CD4-positive, alpha-beta memory T cell (primary cell): ENCODE measurements around the gene AIMP2. TPM values are rescaled to one million over a fixed set of nuclear protein-coding genes. Genes with fewer than 3 reads are reported as not detected.
A peak's percentile ranks its signal among the peaks of the same experiment; 100 is the strongest.

ENCODE experiments used
- CTCF ChIA-PET: fragments of 350-600 bp; sonication (Branson Sonifier 250); formaldehyde crosslinking; loops from one replicate; lab custom pipeline; 2021; ENCODE audit warnings: inconsistent platforms; ENCODE audit not compliant: partially characterized antibody; lab: Charles Lee
- POLR2A ChIA-PET: fragments of 350-600 bp; sonication (Branson Sonifier 250); formaldehyde crosslinking; loops from one replicate; lab custom pipeline; 2021; ENCODE audit not compliant: partially characterized antibody; lab: Charles Lee
- DNase-seq, 5 donors: peaks; one replicate each; pipeline versions ENCODE4 v3.0.0 to v3.0.0-alpha.2; 2020 to 2022; ENCODE audit warnings: mixed read lengths in 1 of 5
- H3K27ac ChIP-seq: one replicate; pipeline ENCODE4 v1.7.0; 2013; ENCODE audit warnings: low read depth, low read length
- H3K27me3 ChIP-seq: 2 replicates; pipeline ENCODE4 v1.7.0; 2013; ENCODE audit warnings: mild to moderate bottlenecking, low read length, moderate library complexity; ENCODE audit not compliant: insufficient read depth
- H3K36me3 ChIP-seq: 2 replicates; pipeline ENCODE4 v1.7.0; 2013; ENCODE audit warnings: mild to moderate bottlenecking, low read length, moderate library complexity; ENCODE audit not compliant: insufficient read depth
- H3K4me1 ChIP-seq: 2 replicates; pipeline ENCODE4 v1.7.0; 2013; ENCODE audit warnings: mild to moderate bottlenecking, low read length, moderate library complexity; ENCODE audit not compliant: insufficient read depth
- H3K4me3 ChIP-seq, 2 donors: one replicate each; pipeline ENCODE4 v1.7.0; 2013; ENCODE audit warnings: low read length in 2 of 2, mild to moderate bottlenecking in 1 of 2
- H3K9me3 ChIP-seq, 2 donors: one replicate each; pipeline ENCODE4 v1.7.0; 2013; ENCODE audit warnings: low read length in 2 of 2, control low read depth in 1 of 2; ENCODE audit not compliant: control insufficient read depth in 1 of 2
- H3K27ac Mint-ChIP-seq, 7 donors: one replicate each; pipeline ENCODE4 v1.8.0; 2020 to 2021; ENCODE audit warnings: mixed read lengths in 7 of 7, mild to moderate bottlenecking in 6 of 7, inconsistent platforms in 3 of 7, moderate library complexity in 3 of 7
- H3K27me3 Mint-ChIP-seq, 2 donors: one replicate each; pipeline ENCODE4 v1.8.0; 2020 to 2021; ENCODE audit warnings: mixed read lengths in 2 of 2
- H3K36me3 Mint-ChIP-seq, 2 donors: one replicate each; pipeline ENCODE4 v1.8.0; 2020 to 2021; ENCODE audit warnings: mixed read lengths in 2 of 2, inconsistent platforms in 1 of 2, mild to moderate bottlenecking in 1 of 2
- H3K4me1 Mint-ChIP-seq, 4 donors: one replicate each; pipeline ENCODE4 v1.8.0; 2020 to 2021; ENCODE audit warnings: mixed read lengths in 4 of 4, mild to moderate bottlenecking in 1 of 4
- H3K4me3 Mint-ChIP-seq, 8 donors: one replicate each; pipeline ENCODE4 v1.8.0; 2020 to 2021; ENCODE audit warnings: mixed read lengths in 8 of 8, mild to moderate bottlenecking in 7 of 8, moderate library complexity in 6 of 8, inconsistent platforms in 3 of 8
- H3K9me3 Mint-ChIP-seq, 8 donors: one replicate each; pipeline ENCODE4 v1.8.0; 2020 to 2021; ENCODE audit warnings: mixed read lengths in 8 of 8, mild to moderate bottlenecking in 5 of 8, inconsistent platforms in 3 of 8, moderate library complexity in 1 of 8
- intact Hi-C: fragments of 100-400 bp; cut with micrococcal nuclease; formaldehyde crosslinking; loops from one replicate; pipeline ENCODE4 v1.15.1; 2023
- polyA plus RNA-seq, 2 donors: library from polyadenylated mRNA; unstranded; fragments of 300-500 nt; fragmentation: Illumina TruSeq; gene quantifications; one replicate each; pipeline ENCODE4 v1.2.3, GENCODE V29; 2021
- total RNA-seq, 2 experiments: library from RNA; stranded (reverse); gene quantifications; one replicate each; pipeline ENCODE4 v1.2.3, GENCODE V29; 2021

AIMP2 gene
- total and polyA plus RNA-seq, 4 experiments from 2014 or later = 10.7 to 20.8 (median 15.4) TPM

DNA sequence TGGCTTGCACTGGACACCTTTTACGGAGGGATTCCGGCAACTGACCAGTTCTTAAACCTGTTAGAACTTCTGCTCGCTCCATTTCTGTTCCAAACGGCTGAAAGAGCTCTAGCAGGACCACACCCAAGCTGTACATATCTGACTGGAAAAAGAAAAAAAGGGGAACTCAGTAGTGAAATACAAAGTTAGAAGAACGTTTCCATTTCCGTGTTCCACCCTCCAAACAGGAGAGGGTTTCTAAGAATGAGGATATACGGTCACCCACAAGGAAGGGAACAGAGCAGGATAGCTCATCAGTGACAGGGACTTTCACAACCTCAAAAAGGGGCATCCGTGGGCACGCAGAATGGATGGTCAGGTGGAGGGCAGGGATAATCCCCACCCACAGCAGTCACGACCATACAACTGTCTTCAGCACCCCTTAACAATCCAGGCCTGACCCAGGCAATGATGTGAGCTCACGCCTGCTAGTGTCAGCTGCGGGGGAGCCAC lies 17.8 kb downstream of the AIMP2 start:
- no peak overlapping the region for H3K4me3 ChIP-seq
- ChIA-PET POLR2A (interaction anchor here (1.5 to 2.9 kb wide), 2 partner anchors 19 to 79 kb away, joined by 5 to 13 read pairs; partner anchors contain the start of genes AIMP2 and PMS2), CTCF (interaction anchor here (0.9 to 3.1 kb wide), 10 partner anchors 11 to 328 kb away, joined by 3 to 14 read pairs (median 4); no protein-coding TSS in a partner anchor)
- H3K36me3 Mint-ChIP-seq = peaks cover 52 to 80% of the 10 kb centered on the region in 2 donors
- peaks cover 25% of the 10 kb centered on the region for H3K4me1 ChIP-seq
- no peak for DNase-seq
- no peaks in the 10 kb centered on the region for H3K27me3 Mint-ChIP-seq
- peak overlapping the region; percentile 61 for H3K27ac ChIP-seq
- peaks cover 52% of the 10 kb centered on the region for H3K36me3 ChIP-seq
- peak overlapping the region; percentile 72 to 96 (median 95) for H3K27ac Mint-ChIP-seq
- intact Hi-C loops = no loop called here
- peaks cover 10 to 30% (median 21%) of the 10 kb centered on the region in 4 donors for H3K4me1 Mint-ChIP-seq
- peak overlapping the region in 5 of 8 donors; percentile 30 to 89 (median 85) for H3K4me3 Mint-ChIP-seq
- H3K27me3 ChIP-seq = no peaks in the 10 kb centered on the region
- H3K9me3 ChIP-seq = no peaks in the 10 kb centered on the region
- H3K9me3 Mint-ChIP-seq = no peaks in the 10 kb centered on the region

DNA sequence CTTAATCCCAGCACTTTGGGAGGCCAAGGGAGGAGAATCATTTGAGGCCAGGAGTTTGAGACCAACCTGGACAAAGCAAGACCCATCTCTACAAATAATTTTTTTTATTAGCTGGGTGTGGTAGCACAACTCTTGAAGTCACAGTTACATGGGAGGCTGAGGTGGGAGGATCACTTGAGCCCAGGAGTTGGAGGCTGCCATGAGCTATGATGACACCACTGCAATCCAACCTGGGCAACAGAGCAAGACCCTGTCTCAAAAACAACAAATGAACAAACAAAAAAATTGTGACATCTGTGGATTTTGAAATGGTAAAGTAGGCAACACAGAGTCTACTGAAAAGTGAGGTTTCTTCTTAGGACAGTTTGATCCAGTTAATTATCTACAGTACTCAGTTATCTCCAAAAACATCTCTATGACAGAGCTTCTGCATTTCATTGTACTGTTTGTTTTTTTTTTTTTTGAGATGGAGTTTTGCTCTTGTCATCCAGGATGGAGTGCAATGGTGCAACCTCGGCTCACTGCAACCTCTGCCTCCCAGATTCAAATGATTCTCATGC lies 18.8 kb downstream of the AIMP2 start:
- no peak overlapping the region for H3K27ac ChIP-seq
- POLR2A ChIA-PET = interaction anchor here (1.8 to 2.9 kb wide), 2 partner anchors 14 to 20 kb away, joined by 5 to 13 read pairs; partner anchors contain the start of genes AIMP2 and PMS2

DNA sequence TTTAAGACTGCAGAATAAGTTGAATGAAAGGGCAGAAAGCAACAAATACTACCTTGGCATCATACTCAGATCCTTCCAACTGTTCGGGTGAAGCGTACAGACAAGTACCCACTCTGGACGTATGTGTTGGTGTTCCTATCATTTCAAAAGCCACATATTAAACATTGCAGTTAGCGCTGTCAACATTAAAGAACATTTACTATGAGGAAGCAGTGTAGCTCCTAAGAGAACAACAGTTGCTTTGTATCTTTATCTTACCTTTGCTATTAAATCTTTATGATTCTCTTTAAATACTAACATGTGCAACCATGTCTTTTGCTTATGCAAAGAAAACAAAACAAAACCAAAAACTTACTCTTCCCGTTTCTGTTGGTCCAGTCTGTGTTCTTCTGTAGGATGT lies 19.5 kb downstream of the AIMP2 start:
- Mint-ChIP-seq H3K36me3 (peaks cover 40 to 75% of the 10 kb centered on the region in 2 donors), H3K4me3 (no peak overlapping the region), H3K4me1 (peaks cover 15 to 35% (median 25%) of the 10 kb centered on the region in 4 donors), H3K27me3 (no peaks in the 10 kb centered on the region), H3K9me3 (no peaks in the 10 kb centered on the region), H3K27ac (peak overlapping the region in 5 of 7 donors; percentile 3 to 88 (median 42))
- no peak for DNase-seq
- H3K36me3 ChIP-seq = peaks cover 39% of the 10 kb centered on the region
- intact Hi-C loops = no loop called here
- no peak overlapping the region for H3K27ac ChIP-seq
- H3K4me1 ChIP-seq = peaks cover 30% of the 10 kb centered on the region
- no peaks in the 10 kb centered on the region for H3K27me3 ChIP-seq
- H3K9me3 ChIP-seq = no peaks in the 10 kb centered on the region
- CTCF ChIA-PET = interaction anchor here (0.9 kb wide), 1 partner anchor 19 kb away, joined by 3 read pairs; the partner anchor contains the start of genes AIMP2 and PMS2
- POLR2A ChIA-PET = interaction anchor here (1.8 kb wide), 1 partner anchor 14 kb away, joined by 5 read pairs; no protein-coding TSS in a partner anchor
- H3K4me3 ChIP-seq = no peak overlapping the region

More for the DNA sequence above, 18.8 kb downstream of the AIMP2 start:
- Histone ChIP-seq H3K4me3 (no peak overlapping the region), H3K9me3 (no peaks in the 10 kb centered on the region), H3K27me3 (no peaks in the 10 kb centered on the region), H3K4me1 (peaks cover 30% of the 10 kb centered on the region), H3K36me3 (peaks cover 42% of the 10 kb centered on the region)
- Mint-ChIP-seq H3K36me3 (peaks cover 47 to 77% of the 10 kb centered on the region in 2 donors), H3K4me1 (peaks cover 15 to 35% (median 25%) of the 10 kb centered on the region in 4 donors), H3K9me3 (no peaks in the 10 kb centered on the region), H3K27ac (peak overlapping the region; percentile 9 to 95 (median 42)), H3K27me3 (no peaks in the 10 kb centered on the region), H3K4me3 (no peak overlapping the region)
- CTCF ChIA-PET = interaction anchor here (0.9 to 3.1 kb wide), 7 partner anchors 10 to 327 kb away, joined by 3 to 14 read pairs (median 6); partner anchors contain the start of genes AIMP2 and PMS2
- DNase-seq = no peak
- intact Hi-C loops = no loop called here

DNA sequence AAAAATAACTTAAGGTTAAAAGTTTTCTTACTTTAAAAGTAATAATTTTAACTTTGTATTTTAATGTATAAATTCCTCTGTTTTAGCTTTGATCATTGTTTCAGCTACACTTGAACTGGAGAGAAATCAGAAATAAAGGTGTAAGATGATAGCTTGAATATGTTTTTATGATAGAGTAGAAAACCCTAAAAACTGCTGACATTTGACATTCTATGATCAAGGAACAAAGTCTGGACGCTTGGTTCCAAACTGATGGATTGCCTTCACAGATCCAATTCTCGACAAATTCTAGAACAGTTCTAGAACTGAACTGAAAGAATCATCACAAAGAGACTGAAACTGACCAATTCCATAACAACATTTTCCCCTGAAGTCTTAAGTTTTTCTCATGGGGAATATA lies 21.9 kb downstream of the AIMP2 start, which contains the start of gene ANKRD61:
ANKRD61 (plus strand) TSS at position 389 of the 400 bp plus-strand sequence; CDS start at position 389, 0 bp downstream.
- H3K27ac ChIP-seq = no peak within 1 kb of the TSS
- H3K9me3 ChIP-seq = no peaks in the 10 kb centered on the region
- intact Hi-C loops = no loop called here
- no peaks in the 10 kb centered on the region for H3K27me3 ChIP-seq
- H3K4me1 ChIP-seq = peaks cover 21% of the 10 kb centered on the region
- peaks cover 15 to 33% (median 22%) of the 10 kb centered on the region in 4 donors for H3K4me1 Mint-ChIP-seq
- DNase-seq = no peak
- H3K4me3 ChIP-seq = no peak within 1 kb of the TSS
- POLR2A ChIA-PET = no interaction called here
- CTCF ChIA-PET = interaction anchor here (1.0 kb wide), 1 partner anchor 175 kb away, joined by 3 read pairs; no protein-coding TSS in a partner anchor
- no peaks in the 10 kb centered on the region for H3K27me3 Mint-ChIP-seq
- H3K36me3 Mint-ChIP-seq = peaks cover 48 to 77% of the 10 kb centered on the region in 2 donors
- H3K36me3 ChIP-seq = peaks cover 39% of the 10 kb centered on the region
- no peaks in the 10 kb centered on the region for H3K9me3 Mint-ChIP-seq
- H3K27ac Mint-ChIP-seq = peak within 1 kb of the TSS; percentile 22 to 84 (median 59)
- no peak within 1 kb of the TSS for H3K4me3 Mint-ChIP-seq

DNA sequence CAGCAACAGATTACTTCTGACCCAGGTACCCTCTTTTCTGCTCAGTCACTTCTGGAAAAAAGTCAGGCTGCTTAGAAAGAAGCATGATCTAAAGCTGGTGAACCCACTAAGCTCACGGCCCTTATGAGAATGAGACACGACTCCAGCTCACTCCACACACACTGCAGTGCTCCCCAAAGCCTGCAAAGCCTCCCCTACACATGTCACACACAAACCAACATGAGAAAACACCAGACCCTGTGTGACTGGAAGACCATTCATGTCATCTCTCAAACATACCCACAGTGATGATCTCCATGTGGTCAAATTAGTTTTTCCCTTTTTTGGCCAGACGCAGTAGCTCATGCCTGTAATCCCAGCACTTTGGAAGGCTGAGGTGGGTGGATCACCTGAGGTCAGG lies 22.5 kb downstream of the AIMP2 start:
- Mint-ChIP-seq H3K27ac (peak overlapping the region in 6 of 7 donors; percentile 16 to 84 (median 56)), H3K9me3 (no peaks in the 10 kb centered on the region), H3K27me3 (no peaks in the 10 kb centered on the region), H3K4me3 (no peak overlapping the region), H3K4me1 (peaks cover 12 to 28% (median 17%) of the 10 kb centered on the region in 4 donors), H3K36me3 (peaks cover 50 to 78% of the 10 kb centered on the region in 2 donors)
- ChIA-PET POLR2A (interaction anchor here (1.0 kb wide), 1 partner anchor 13 kb away, joined by 3 read pairs; no protein-coding TSS in a partner anchor), CTCF (interaction anchor here (1.0 kb wide), 1 partner anchor 175 kb away, joined by 3 read pairs; no protein-coding TSS in a partner anchor)
- no peak overlapping the region for H3K4me3 ChIP-seq
- intact Hi-C loops = no loop called here
- H3K36me3 ChIP-seq = peaks cover 45% of the 10 kb centered on the region
- H3K4me1 ChIP-seq = peaks cover 15% of the 10 kb centered on the region
- H3K9me3 ChIP-seq = no peaks in the 10 kb centered on the region
- H3K27me3 ChIP-seq = no peaks in the 10 kb centered on the region
- no peak overlapping the region for H3K27ac ChIP-seq
- no peak for DNase-seq

DNA sequence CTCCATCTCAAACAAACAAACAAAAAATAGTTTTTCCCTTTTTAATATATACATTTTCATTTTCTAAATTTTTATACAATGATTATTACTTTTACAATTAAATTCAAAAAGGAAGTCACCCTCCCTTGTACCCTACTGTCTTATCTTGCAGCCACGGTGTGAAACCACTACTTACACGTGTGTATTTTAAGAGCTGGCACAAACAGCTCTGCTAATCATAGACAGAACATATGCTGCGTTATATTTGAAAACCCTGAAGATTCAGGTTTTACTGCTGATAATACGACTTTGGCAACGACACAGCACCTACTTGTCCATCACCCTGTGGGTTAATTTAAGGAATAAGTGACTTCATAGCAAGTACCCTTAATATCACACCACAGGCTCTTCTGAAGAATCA lies 23.1 kb downstream of the AIMP2 start:
- H3K27ac Mint-ChIP-seq = peak overlapping the region in 1 of 7 donors; percentile 43
- H3K27me3 Mint-ChIP-seq = no peaks in the 10 kb centered on the region
- no peaks in the 10 kb centered on the region for H3K9me3 Mint-ChIP-seq
- peaks cover 9% of the 10 kb centered on the region for H3K4me1 ChIP-seq
- H3K36me3 Mint-ChIP-seq = peaks cover 52 to 75% of the 10 kb centered on the region in 2 donors
- no peak overlapping the region for H3K4me3 Mint-ChIP-seq
- no peaks in the 10 kb centered on the region for H3K27me3 ChIP-seq
- no peaks in the 10 kb centered on the region for H3K9me3 ChIP-seq
- intact Hi-C loops = no loop called here
- ChIA-PET POLR2A (interaction anchor here (1.0 kb wide), 1 partner anchor 12 kb away, joined by 3 read pairs; no protein-coding TSS in a partner anchor), CTCF (no interaction called here)
- no peak for DNase-seq
- H3K27ac ChIP-seq = no peak overlapping the region
- H3K36me3 ChIP-seq = peaks cover 47% of the 10 kb centered on the region
- H3K4me1 Mint-ChIP-seq = peaks cover 9 to 22% (median 13%) of the 10 kb centered on the region in 4 donors
- no peak overlapping the region for H3K4me3 ChIP-seq

DNA sequence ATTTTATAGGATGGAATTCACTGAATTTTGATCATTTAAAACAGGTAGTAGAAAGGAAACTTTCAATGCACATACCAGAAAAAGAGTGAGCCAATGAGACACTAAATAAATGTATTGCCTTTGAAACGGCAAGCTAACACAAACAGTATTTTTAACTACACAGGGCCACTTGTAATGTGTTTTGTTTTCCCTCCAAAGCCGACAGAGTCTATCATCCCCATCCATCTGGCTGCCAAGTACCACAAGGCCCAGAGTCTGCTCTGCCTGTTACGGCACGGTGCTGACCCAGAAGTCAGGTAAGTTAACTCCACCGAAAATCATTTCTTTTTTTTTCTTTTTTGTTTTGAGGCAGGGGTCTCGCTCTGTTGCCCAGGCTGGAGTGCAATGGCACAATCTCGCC lies 23.6 kb downstream of the AIMP2 start:
- Histone ChIP-seq H3K36me3 (peaks cover 45% of the 10 kb centered on the region), H3K4me1 (peaks cover 6% of the 10 kb centered on the region), H3K4me3 (no peak overlapping the region), H3K27ac (no peak overlapping the region), H3K27me3 (no peaks in the 10 kb centered on the region), H3K9me3 (no peaks in the 10 kb centered on the region)
- Mint-ChIP-seq H3K9me3 (no peaks in the 10 kb centered on the region), H3K36me3 (peaks cover 47 to 74% of the 10 kb centered on the region in 2 donors), H3K4me1 (peaks cover 9 to 17% (median 11%) of the 10 kb centered on the region in 4 donors), H3K27me3 (no peaks in the 10 kb centered on the region), H3K27ac (peak overlapping the region in 3 of 7 donors; percentile 6 to 62 (median 10)), H3K4me3 (no peak overlapping the region)
- POLR2A ChIA-PET = interaction anchor here (1.0 kb wide), 1 partner anchor 11 kb away, joined by 3 read pairs; no protein-coding TSS in a partner anchor
- intact Hi-C loops = no loop called here
- no peak for DNase-seq
- CTCF ChIA-PET = no interaction called here
